Stimulated activated CD4-positive, alpha-beta T cell treated with anti-CD3 and anti-CD28 coated beads, Interleukin-15, amount 100 ng/mL, for 24 hours (primary cell): ENCODE measurements around the gene TCP10L.
"Not testable (repeated sequence)": the region's sequence is repeated elsewhere in the genome, so short reads cannot be mapped to it uniquely, and the experiment has no call there.

Source experiments
- DNase-seq: peaks from one replicate; pipeline ENCODE4 v3.0.0-alpha.2; 2020

TCP10L gene

GRCh38 chr21:32549440-32549839 is 35.9 kb downstream of the TCP10L start:
- DNase-seq = no peak

GRCh38 chr21:32548978-32549377 is 36.3 kb downstream of the TCP10L start:
- DNase-seq = no peak

- no peak for DNase-seq
These were observed 38.3 kb downstream of the TCP10L start for GRCh38 chr21:32547018-32547417.

GRCh38 chr21:32545948-32546441 is 39.3 kb downstream of the TCP10L start:
- no peak for DNase-seq

- DNase-seq = no peak
These were observed 40.6 kb downstream of the TCP10L start for GRCh38 chr21:32544697-32545096.

GRCh38 chr21:32543975-32544374 is 41.3 kb downstream of the TCP10L start:
- no peak for DNase-seq

GRCh38 chr21:32543056-32543455 is 42.3 kb downstream of the TCP10L start:
- DNase-seq = not testable (repeated sequence)

GRCh38 chr21:32539378-32539777 is 45.9 kb downstream of the TCP10L start:
- DNase-seq = no peak

GRCh38 chr21:32538147-32538792 is 47.1 kb downstream of the TCP10L start:
- DNase-seq = no peak

GRCh38 chr21:32537569-32537881 is 47.8 kb downstream of the TCP10L start:
- no peak for DNase-seq

GRCh38 chr21:32535612-32536011 is 49.7 kb downstream of the TCP10L start:
- no peak for DNase-seq

- DNase-seq = no peak
These were observed 51.2 kb downstream of the TCP10L start for GRCh38 chr21:32534113-32534512.

GRCh38 chr21:32533611-32534010 is 51.7 kb downstream of the TCP10L start:
- DNase-seq = no peak

- no peak for DNase-seq
These were observed 52.3 kb downstream of the TCP10L start for GRCh38 chr21:32533053-32533452.

GRCh38 chr21:32532636-32533035 is 52.7 kb downstream of the TCP10L start:
- DNase-seq = no peak

GRCh38 chr21:32531561-32531960 is 53.8 kb downstream of the TCP10L start:
- DNase-seq = not testable (repeated sequence)

GRCh38 chr21:32530809-32531208 is 54.5 kb downstream of the TCP10L start:
- not testable (repeated sequence) for DNase-seq

- no peak for DNase-seq
These were observed 55.6 kb downstream of the TCP10L start for GRCh38 chr21:32529679-32530078.

- DNase-seq = no peak
These were observed 60.0 kb downstream of the TCP10L start for GRCh38 chr21:32525282-32525681.

- no peak for DNase-seq
These were observed 61.2 kb downstream of the TCP10L start for GRCh38 chr21:32523988-32524719.
